ENCODE data around the gene SDK2. TPM values are rescaled to one million over a fixed set of nuclear protein-coding genes. Genes with fewer than 3 reads are reported as not detected.

Gene SDK2
- polyA plus RNA-seq, 3 donors: 0.01 TPM; not detected in 2

DNA sequence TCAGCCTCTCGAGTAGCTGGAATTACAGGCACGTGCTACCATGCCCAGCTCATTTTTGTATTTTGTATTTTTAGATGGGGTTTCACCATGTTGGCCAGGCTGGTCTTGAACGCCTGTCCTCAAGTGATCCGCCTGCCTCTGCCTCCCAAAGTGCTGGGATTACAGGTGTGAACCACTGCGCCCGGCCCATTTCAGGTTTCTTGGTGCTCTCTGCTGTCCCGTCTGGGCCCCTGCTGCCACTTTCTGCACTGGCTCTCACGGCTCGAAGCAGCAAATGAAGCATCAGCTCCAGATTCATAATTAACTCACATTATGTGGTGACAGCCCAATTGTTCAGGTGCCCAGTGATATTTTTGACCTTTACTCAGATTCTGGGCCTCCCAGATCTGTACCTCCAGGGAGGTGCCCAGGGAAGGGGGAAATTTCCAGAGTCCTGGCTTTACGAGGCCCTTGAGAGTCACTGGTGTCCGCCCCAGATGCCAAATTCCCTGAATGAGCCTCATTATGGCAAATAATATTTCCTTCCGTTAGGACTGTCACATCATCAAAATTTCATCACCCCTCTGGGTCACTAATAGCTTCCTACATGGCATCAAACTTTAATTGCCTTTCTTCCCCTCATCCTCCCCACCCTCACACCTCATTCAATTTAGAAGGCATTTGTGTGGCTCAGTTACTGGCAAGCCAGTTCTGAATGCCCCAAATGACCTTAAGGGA is 9.0 kb downstream of the SDK2 start:
- Histone ChIP-seq H3K4me1 (ENCODE audit: control insufficient read depth in 1 of 2, insufficient read depth in 2 of 2, low read length in 2 of 2) (no peaks in the 10 kb centered on the region), H2AFZ (ENCODE audit: insufficient read depth, low read depth, low read length, poor library complexity, severe bottlenecking) (no peak overlapping the region), H3K36me3 (replicated peaks in 1 of 2; ENCODE audit: control insufficient read depth in 1 of 2, insufficient read depth in 2 of 2, low read length in 2 of 2) (no peaks in the 10 kb centered on the region), H3K27ac (ENCODE audit: low read depth in 1 of 2, low read length in 2 of 2) (no peak overlapping the region), H3K4me3 (replicated peaks in 1 of 3; ENCODE audit: low read depth in 2 of 3, low read length in 3 of 3) (no peak overlapping the region), H3K79me2 (ENCODE audit: insufficient read depth, low read length) (no peaks in the 10 kb centered on the region), H4K20me1 (ENCODE audit: insufficient read depth, low read length) (no peaks in the 10 kb centered on the region), H3K9me3 (replicated peaks in 1 of 2; ENCODE audit: control insufficient read depth in 1 of 2, insufficient read depth in 1 of 2, low read length in 2 of 2) (no peaks in the 10 kb centered on the region), H3K4me2 (replicated peaks; ENCODE audit: extremely low read depth, low read length, poor library complexity, severe bottlenecking) (no peak overlapping the region), H3K27me3 (ENCODE audit: control insufficient read depth in 2 of 2, insufficient read depth in 2 of 2, low read length in 2 of 2) (no peaks in the 10 kb centered on the region), H3K9ac (ENCODE audit: insufficient read depth, low read length, poor library complexity, severe bottlenecking) (no peak overlapping the region)
- DNase-seq: no peak
- no peaks in the 10 kb centered on the region for H3K4me1 Mint-ChIP-seq
- TF ChIP-seq, protein P1, sequence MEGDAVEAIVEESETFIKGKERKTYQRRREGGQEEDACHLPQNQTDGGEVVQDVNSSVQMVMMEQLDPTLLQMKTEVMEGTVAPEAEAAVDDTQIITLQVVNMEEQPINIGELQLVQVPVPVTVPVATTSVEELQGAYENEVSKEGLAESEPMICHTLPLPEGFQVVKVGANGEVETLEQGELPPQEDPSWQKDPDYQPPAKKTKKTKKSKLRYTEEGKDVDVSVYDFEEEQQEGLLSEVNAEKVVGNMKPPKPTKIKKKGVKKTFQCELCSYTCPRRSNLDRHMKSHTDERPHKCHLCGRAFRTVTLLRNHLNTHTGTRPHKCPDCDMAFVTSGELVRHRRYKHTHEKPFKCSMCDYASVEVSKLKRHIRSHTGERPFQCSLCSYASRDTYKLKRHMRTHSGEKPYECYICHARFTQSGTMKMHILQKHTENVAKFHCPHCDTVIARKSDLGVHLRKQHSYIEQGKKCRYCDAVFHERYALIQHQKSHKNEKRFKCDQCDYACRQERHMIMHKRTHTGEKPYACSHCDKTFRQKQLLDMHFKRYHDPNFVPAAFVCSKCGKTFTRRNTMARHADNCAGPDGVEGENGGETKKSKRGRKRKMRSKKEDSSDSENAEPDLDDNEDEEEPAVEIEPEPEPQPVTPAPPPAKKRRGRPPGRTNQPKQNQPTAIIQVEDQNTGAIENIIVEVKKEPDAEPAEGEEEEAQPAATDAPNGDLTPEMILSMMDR (IDR thresholded peaks at IDR 0.05): no peak
- H3K36me3 Mint-ChIP-seq: no peaks in the 10 kb centered on the region
- peak overlapping the region in 1 of 7 donors; percentile 66 for H3K27ac Mint-ChIP-seq
- WGBS (ENCODE audit: insufficient coverage): 91% methylated on average over 11 of the region's 12 CpGs
- peaks cover 0 to 2% (median 0%) of the 10 kb centered on the region in 7 donors for H3K9me3 Mint-ChIP-seq
- intact Hi-C loops (cut with micrococcal nuclease): loop anchor here in 1 of 2 donors (10.0 kb wide), 1 partner anchor 320 kb away; no protein-coding TSS in a partner anchor
- H3K27me3 Mint-ChIP-seq (ENCODE audit: low read depth in 3 of 3): peaks cover 0 to 6% (median 2%) of the 10 kb centered on the region in 3 donors
- no peak overlapping the region for H3K4me3 Mint-ChIP-seq

GRCh38 chr17:73634629-73635028 is 9.6 kb downstream of the SDK2 start:
- Mint-ChIP-seq H3K27ac (no peak overlapping the region), H3K36me3 (no peaks in the 10 kb centered on the region), H3K9me3 (peaks cover 0 to 2% (median 0%) of the 10 kb centered on the region in 7 donors), H3K4me1 (no peaks in the 10 kb centered on the region), H3K27me3 (ENCODE audit: low read depth in 3 of 3) (peaks cover 0 to 4% (median 2%) of the 10 kb centered on the region in 3 donors), H3K4me3 (no peak overlapping the region)
- WGBS (ENCODE audit: insufficient coverage): 100% methylated on average over 3 of the region's 5 CpGs
- TF ChIP-seq, protein P1 (IDR thresholded peaks at IDR 0.05): no peak
- H3K4me3 ChIP-seq (replicated peaks in 1 of 3; ENCODE audit: low read depth in 2 of 3, low read length in 3 of 3): no peak overlapping the region
- H3K4me2 ChIP-seq (replicated peaks; ENCODE audit: extremely low read depth, low read length, poor library complexity, severe bottlenecking): no peak overlapping the region
- no peaks in the 10 kb centered on the region for H4K20me1 ChIP-seq (ENCODE audit: insufficient read depth, low read length)
- no peaks in the 10 kb centered on the region for H3K4me1 ChIP-seq (ENCODE audit: control insufficient read depth in 1 of 2, insufficient read depth in 2 of 2, low read length in 2 of 2)
- H3K9ac ChIP-seq (ENCODE audit: insufficient read depth, low read length, poor library complexity, severe bottlenecking): no peak overlapping the region
- no peaks in the 10 kb centered on the region for H3K36me3 ChIP-seq (replicated peaks in 1 of 2; ENCODE audit: control insufficient read depth in 1 of 2, insufficient read depth in 2 of 2, low read length in 2 of 2)
- no peak overlapping the region for H3K27ac ChIP-seq (ENCODE audit: low read depth in 1 of 2, low read length in 2 of 2)
- no peaks in the 10 kb centered on the region for H3K79me2 ChIP-seq (ENCODE audit: insufficient read depth, low read length)
- H3K9me3 ChIP-seq (replicated peaks in 1 of 2; ENCODE audit: control insufficient read depth in 1 of 2, insufficient read depth in 1 of 2, low read length in 2 of 2): no peaks in the 10 kb centered on the region
- intact Hi-C loops (cut with micrococcal nuclease): loop anchor here in 1 of 2 donors (10.0 kb wide), 1 partner anchor 320 kb away; no protein-coding TSS in a partner anchor
- H2AFZ ChIP-seq (ENCODE audit: insufficient read depth, low read depth, low read length, poor library complexity, severe bottlenecking): no peak overlapping the region
- DNase-seq: no peak
- H3K27me3 ChIP-seq (ENCODE audit: control insufficient read depth in 2 of 2, insufficient read depth in 2 of 2, low read length in 2 of 2): no peaks in the 10 kb centered on the region
